GM12878 (cell line): ENCODE data around the gene BCOR. TPM values are rescaled to one million over a fixed set of nuclear protein-coding genes. Genes with fewer than 3 reads are reported as not detected.

Source experiments
- ATAC-seq: fragments of 200-7000 bp; cut with Tn5 transposase; 3 replicates; pipeline ENCODE4 v1.9.1; 2020; ENCODE audit warnings: mild to moderate bottlenecking, moderate library complexity
- BruUV-seq: library from RNA; stranded (reverse); fragments of 400-500 nt; replicated peaks from 2 replicates; lab custom pipeline; 2021; lab: Mats Ljungman, UMichigan
- CTCF ChIA-PET: fragments of 300-600 bp; sonication (Branson Sonifier 250); formaldehyde crosslinking; extraction: SDS; loops from one replicate; lab custom pipeline; 2021; ENCODE audit warnings: inconsistent platforms; lab: Yijun Ruan, JAX
- POLR2A ChIA-PET: fragments of 350-600 bp; formaldehyde crosslinking; extraction: SDS; loops from one replicate; lab custom pipeline; 2021; ENCODE audit warnings: inconsistent platforms; lab: Charles Lee
- RAD21 ChIA-PET: fragments of 300-600 bp; sonication (Branson Sonifier 250); formaldehyde crosslinking; loops from one replicate; lab custom pipeline; 2023; ENCODE audit warnings: antibody characterized with exemption; ENCODE audit not compliant: unreplicated experiment; lab: Charles Lee
- SMC1A ChIA-PET: fragments of 300-600 bp; sonication (Branson Sonifier 250); formaldehyde crosslinking; loops from one replicate; lab custom pipeline; 2023; ENCODE audit not compliant: unreplicated experiment, uncharacterized antibody; lab: Charles Lee
- DNase-seq: peaks from one replicate; pipeline ENCODE4 v3.0.0-alpha.2; 2011; ENCODE audit warnings: low read depth, low spot score
- FAIRE-seq: peaks from 3 replicates; lab custom pipeline; 2011; peaks lifted over from hg19 to GRCh38; lab: Jason Lieb, UNC
- H2AFZ ChIP-seq: 2 replicates; pipeline ENCODE4 v1.6.0; 2011; ENCODE audit warnings: low read depth, low read length, control low read depth; ENCODE audit not compliant: control insufficient read depth
- H3K27ac ChIP-seq: 2 replicates; pipeline ENCODE4 v1.5.1; 2011; ENCODE audit warnings: control low read depth; ENCODE audit not compliant: control insufficient read depth, insufficient read depth
- H3K27me3 ChIP-seq, 2 experiments: replicated peaks in 1 of 2; 2 replicates each; pipeline versions ENCODE4 v1.6.0 to v1.6.1; 2011; ENCODE audit warnings: low read length in 1 of 2; ENCODE audit not compliant: control insufficient read depth in 2 of 2, insufficient read depth in 2 of 2
- H3K36me3 ChIP-seq, 2 experiments: 2 replicates each; pipeline ENCODE4 v1.5.1; 2011; ENCODE audit warnings: low read length in 1 of 2; ENCODE audit not compliant: control insufficient read depth in 2 of 2, insufficient read depth in 2 of 2
- H3K4me1 ChIP-seq: 2 replicates; pipeline ENCODE4 v1.6.1; 2011; ENCODE audit warnings: mild to moderate bottlenecking, low read length, moderate library complexity, mixed read lengths; ENCODE audit not compliant: control insufficient read depth, insufficient read depth
- H3K4me2 ChIP-seq: 2 replicates; pipeline ENCODE4 v1.6.0; 2011; ENCODE audit warnings: control low read depth; ENCODE audit not compliant: control insufficient read depth, insufficient read depth
- H3K4me3 ChIP-seq: fragments of 200-600 bp; sonication (generic); 2 replicates; pipeline ENCODE4 v1.5.1; 2016
- H3K79me2 ChIP-seq: 2 replicates; pipeline ENCODE4 v1.6.0; 2011; ENCODE audit warnings: low read length; ENCODE audit not compliant: control insufficient read depth, insufficient read depth
- H3K9ac ChIP-seq: 2 replicates; pipeline ENCODE4 v1.8.0; 2011; ENCODE audit warnings: low read length, control low read depth, mixed read lengths; ENCODE audit not compliant: control insufficient read depth, insufficient read depth
- H3K9me3 ChIP-seq: replicated peaks from 3 replicates; pipeline ENCODE4 v1.5.1; 2011; ENCODE audit warnings: mild to moderate bottlenecking, low read length; ENCODE audit not compliant: control insufficient read depth, insufficient read depth
- H4K20me1 ChIP-seq: 2 replicates; pipeline ENCODE4 v1.6.0; 2011; ENCODE audit not compliant: control insufficient read depth, insufficient read depth
- ATF3 ChIP-seq: IDR thresholded peaks from 2 replicates; pipeline ENCODE4 v1.6.1; 2011; ENCODE audit warnings: low read depth, mild to moderate bottlenecking, low read length, moderate library complexity, borderline replicate concordance; ENCODE audit errors: extremely low read depth
- CHD4 ChIP-seq: fragments of 200-600 bp; sonication (generic); IDR thresholded peaks from 2 replicates; pipeline ENCODE4 v1.6.1; 2016; ENCODE audit warnings: mild to moderate bottlenecking
- PAX8 ChIP-seq: fragments of 450-650 bp; IDR thresholded peaks from 2 replicates; pipeline ENCODE4 v1.6.1; 2017; ENCODE audit warnings: mild to moderate bottlenecking, moderate library complexity
- POLR2A ChIP-seq: IDR thresholded peaks from 2 replicates; pipeline ENCODE4 v1.6.1; 2011; ENCODE audit warnings: low read depth, mild to moderate bottlenecking, low read length
- SIX5 ChIP-seq: IDR thresholded peaks from 2 replicates; pipeline ENCODE4 v1.6.1; 2011; ENCODE audit warnings: mild to moderate bottlenecking, low read depth, low read length, moderate library complexity; ENCODE audit not compliant: severe bottlenecking
- TCF7 ChIP-seq: IDR thresholded peaks from 2 replicates; pipeline ENCODE4 v1.6.1; 2014; ENCODE audit warnings: antibody characterized with exemption, borderline replicate concordance
- YBX1 ChIP-seq: fragments of 450-650 bp; IDR thresholded peaks from 2 replicates; pipeline ENCODE4 v1.6.1; 2016; ENCODE audit warnings: antibody characterized with exemption
- ZBTB4 ChIP-seq: fragments of 450-650 bp; formaldehyde crosslinking; IDR thresholded peaks from 2 replicates; pipeline ENCODE4 v1.4.0; 2022; ENCODE audit warnings: mild to moderate bottlenecking, moderate library complexity
- WGBS: methylation state at CpG from one replicate; pipeline ENCODE4 v1.1.6; 2016; ENCODE audit warnings: low lambda C conversion rate; ENCODE audit not compliant: insufficient replicate concordance, insufficient coverage; ENCODE audit errors: missing lambda C conversion rate; 5-methylcytosine and 5-hydroxymethylcytosine counted together
- in situ Hi-C: fragments of 300-500 bp; cut with MboI; formaldehyde crosslinking; loops from 9 replicates; pipeline ENCODE4 v1.14.3; 2018; ENCODE audit warnings: mixed read lengths
- intact Hi-C: fragments of 100-400 bp; cut with micrococcal nuclease; formaldehyde crosslinking; loops from one replicate; pipeline ENCODE4 v1.14.2; 2022; ENCODE audit not compliant: unreplicated experiment
- polyA plus RNA-seq, 11 experiments: library from polyadenylated mRNA; depleted of rRNA in 4 of 11; unstranded in 6 of 11; stranded (reverse) in 5 of 11; fragments of >200 nt; fragmentation: Nextera tagmentation in 4 of 11; fragmentation: Illumina TruSeq in 1 of 11; extraction: Ambion mirVana in 4 of 11; extraction: Trizol in 1 of 11; gene quantifications; 1 replicate in 1 of 11; 2 replicates in 10 of 11; pipeline versions ENCODE4 v1.2.1 to v1.2.3, GENCODE V29; 2011 to 2016; ENCODE audit warnings: inconsistent platforms in 2 of 11, missing spikeins in 2 of 11, low read depth in 1 of 11
- total RNA-seq, 4 experiments: library from RNA; depleted of rRNA in 3 of 4; stranded (reverse); fragments of >200 nt in 3 of 4; fragmentation: Illumina TruSeq in 1 of 4; extraction: Trizol in 1 of 4; gene quantifications; 2 replicates each; pipeline versions ENCODE4 v1.2.1 to v1.2.3, GENCODE V29; 2013 to 2021

The BCOR gene
- total and polyA plus RNA-seq, 10 of the 15 experiments (the other 5 are each of a cell fraction or from before 2014, with no cell fraction given): 5.1 to 16.4 (median 10.1) TPM

GRCh38 chrX:40035726-40036125, 62.0 kb downstream of the BCOR start:
- Histone ChIP-seq H3K27me3 (no peaks in the 10 kb centered on the region), H3K9ac (no peak overlapping the region), H3K36me3 (no peaks in the 10 kb centered on the region), H3K27ac (no peak overlapping the region), H3K9me3 (peaks cover 2% of the 10 kb centered on the region; the same call in 1 of the 3 replicates), H3K79me2 (no peaks in the 10 kb centered on the region), H3K4me3 (no peak overlapping the region), H3K4me1 (no peaks in the 10 kb centered on the region), H4K20me1 (no peaks in the 10 kb centered on the region), H3K4me2 (no peak overlapping the region), H2AFZ (no peak overlapping the region)
- FAIRE-seq (no peak), DNase-seq (no peak), ATAC-seq (no peak)
- intact Hi-C loops: no loop called here
- BruUV-seq: no TSS peak
- in situ Hi-C loops: no loop called here
- ChIA-PET SMC1A (no interaction called here), CTCF (no interaction called here), POLR2A (no interaction called here), RAD21 (no interaction called here)
- 26% methylated on average over 5 of the region's 5 CpGs for WGBS
- TF ChIP-seq YBX1 (no peak), CHD4 (no peak), POLR2A (no peak)

- in situ Hi-C loops: no loop called here
- WGBS: 70% methylated on average over 5 of the region's 5 CpGs
Observed at GRCh38 chrX:40031911-40032310, 65.8 kb downstream of the BCOR start.

More at GRCh38 chrX:40031911-40032310, 65.8 kb downstream of the BCOR start:
- Histone ChIP-seq H3K27ac (no peak overlapping the region), H3K9ac (no peak overlapping the region), H3K36me3 (no peaks in the 10 kb centered on the region), H3K9me3 (no peaks in the 10 kb centered on the region; the same call in 2 of the 3 replicates), H3K4me2 (no peak overlapping the region), H3K27me3 (no peaks in the 10 kb centered on the region), H4K20me1 (no peaks in the 10 kb centered on the region; the same call in 1 of the 2 replicates), H3K4me3 (no peak overlapping the region), H2AFZ (no peak overlapping the region), H3K79me2 (no peaks in the 10 kb centered on the region), H3K4me1 (no peaks in the 10 kb centered on the region)
- DNase-seq (no peak), ATAC-seq (no peak), FAIRE-seq (no peak)
- RAD21 ChIA-PET: no interaction called here
- CTCF ChIA-PET: no interaction called here
- POLR2A ChIA-PET: no interaction called here
- TF ChIP-seq SIX5 (no peak), ATF3 (no peak), ZBTB4 (CRISPR knock-in tag) (no peak), PAX8 (no peak), POLR2A (no peak), TCF7 (no peak)
- no TSS peak for BruUV-seq
- SMC1A ChIA-PET: no interaction called here
- intact Hi-C loops: no loop called here
